GM19463 (cell line): ENCODE data around the gene MCMBP.
"Not testable (repeated sequence)": the region's sequence is repeated elsewhere in the genome, so short reads cannot be mapped to it uniquely, and the experiment has no call there.

Experiments
- ATAC-seq: cut with Tn5 transposase; IDR thresholded peaks from one replicate; pipeline ENCODE4 v1.9.1; 2021; ENCODE audit warnings: mild to moderate bottlenecking, moderate library complexity; ENCODE audit not compliant: unreplicated experiment

MCMBP gene

DNA sequence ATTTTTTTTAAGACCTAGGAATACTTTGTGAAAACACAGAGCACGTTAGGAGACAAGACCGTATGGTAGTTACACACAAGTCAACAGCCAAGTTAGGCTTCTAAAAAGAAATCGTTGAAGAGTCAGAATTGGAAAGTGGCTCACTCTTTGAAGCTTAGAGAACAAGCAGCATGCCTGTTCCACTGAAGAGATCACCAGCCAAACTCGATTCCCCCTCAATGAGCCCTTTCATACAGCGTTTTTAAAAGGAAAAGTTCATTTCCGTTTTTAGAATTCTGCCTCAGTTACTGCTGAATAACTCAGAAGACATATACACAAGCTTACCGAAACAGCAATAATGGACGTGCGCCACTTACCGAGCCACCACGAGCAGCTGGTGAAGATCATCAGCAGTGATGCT lies 41.0 kb downstream of the MCMBP start:
- ATAC-seq: no peak

GRCh38 chr10:119830851-119831250 lies 41.8 kb downstream of the MCMBP start:
- ATAC-seq: no peak

DNA sequence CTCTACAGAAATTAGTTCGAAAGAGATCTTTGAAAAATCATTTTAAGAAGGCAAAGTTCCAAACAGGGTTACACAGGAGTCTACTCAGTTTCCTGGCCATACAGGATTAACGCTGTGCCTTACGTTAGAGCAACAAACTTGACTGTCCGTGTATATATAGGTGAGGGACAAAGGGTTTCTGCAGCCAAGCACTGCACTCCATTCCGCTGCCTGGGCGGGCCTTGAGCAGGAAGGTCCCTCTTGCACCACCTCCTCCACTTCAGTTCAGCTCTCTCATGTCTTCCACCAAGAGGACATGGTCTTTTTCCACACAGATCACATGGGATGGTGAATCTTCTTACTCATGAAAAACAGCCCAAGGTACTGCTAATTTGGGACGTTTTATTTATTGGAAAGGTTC lies 43.2 kb downstream of the MCMBP start:
- no peak for ATAC-seq

DNA sequence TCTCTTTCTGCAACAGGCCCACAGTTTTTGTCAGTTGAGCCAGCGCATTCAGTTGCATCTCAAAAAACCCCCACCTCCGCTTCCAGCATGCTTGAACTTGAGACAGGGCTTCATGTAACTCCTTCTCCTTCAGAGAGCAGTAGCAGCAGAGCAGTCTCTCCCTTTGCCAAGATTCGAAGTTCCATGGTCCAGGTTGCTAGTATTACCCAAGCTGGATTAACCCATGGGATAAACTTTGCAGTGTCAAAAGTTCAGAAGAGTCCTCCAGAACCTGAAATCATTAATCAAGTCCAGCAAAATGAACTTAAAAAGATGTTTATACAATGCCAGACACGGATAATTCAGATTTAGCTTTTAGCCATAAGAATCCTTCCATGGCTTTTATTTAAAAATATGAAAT lies 45.2 kb downstream of the MCMBP start:
- ATAC-seq: no peak

GRCh38 chr10:119826771-119827170 lies 45.9 kb downstream of the MCMBP start:
- ATAC-seq: no peak

GRCh38 chr10:119824299-119824698 lies 48.3 kb downstream of the MCMBP start:
- no peak for ATAC-seq

DNA sequence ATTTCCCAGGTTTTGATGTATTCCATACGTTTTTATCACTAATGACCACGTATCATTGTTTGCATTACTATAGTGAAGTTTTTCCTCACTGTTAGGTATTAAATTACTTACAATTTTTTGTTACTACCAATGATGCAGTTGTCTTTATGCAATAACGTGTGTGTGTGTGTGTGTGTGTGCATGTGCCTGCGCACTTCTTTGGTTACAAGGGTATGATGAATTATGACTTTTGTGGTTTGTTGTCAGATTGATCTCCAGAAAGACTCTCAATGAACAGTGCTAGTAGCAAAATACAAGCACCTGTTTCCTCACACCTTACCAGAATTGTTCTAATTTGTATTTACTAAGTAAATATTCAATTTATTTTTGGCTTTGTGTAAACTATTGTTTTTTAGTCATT lies 51.5 kb downstream of the MCMBP start:
- ATAC-seq: no peak

GRCh38 chr10:119818889-119819270 lies 53.8 kb downstream of the MCMBP start:
- no peak for ATAC-seq

GRCh38 chr10:119817991-119818888 lies 54.4 kb downstream of the MCMBP start:
- no peak for ATAC-seq

- no peak for ATAC-seq
Observed at GRCh38 chr10:119815671-119816070, 57.0 kb downstream of the MCMBP start.

GRCh38 chr10:119812684-119813083 lies 60.0 kb downstream of the MCMBP start:
- no peak for ATAC-seq

DNA sequence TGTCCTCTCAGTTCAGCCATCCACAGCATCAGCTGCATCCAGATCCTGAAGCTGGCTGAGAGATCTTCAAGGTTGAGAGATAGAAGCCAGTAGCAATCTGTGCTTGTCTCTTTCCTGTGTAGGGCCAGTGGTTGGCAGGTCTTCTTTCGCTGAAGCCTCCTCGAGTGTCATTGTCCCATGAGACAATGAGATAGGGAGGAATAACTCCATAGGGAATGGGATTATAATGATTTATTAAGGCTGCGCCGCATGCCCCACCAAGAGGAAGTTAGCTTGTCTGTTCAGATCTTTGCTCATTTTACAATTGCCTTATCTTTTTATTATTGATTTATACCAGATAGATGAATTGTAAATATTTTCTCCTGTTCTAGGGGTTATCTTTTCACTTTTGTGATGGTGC lies 61.5 kb downstream of the MCMBP start:
- no peak for ATAC-seq

DNA sequence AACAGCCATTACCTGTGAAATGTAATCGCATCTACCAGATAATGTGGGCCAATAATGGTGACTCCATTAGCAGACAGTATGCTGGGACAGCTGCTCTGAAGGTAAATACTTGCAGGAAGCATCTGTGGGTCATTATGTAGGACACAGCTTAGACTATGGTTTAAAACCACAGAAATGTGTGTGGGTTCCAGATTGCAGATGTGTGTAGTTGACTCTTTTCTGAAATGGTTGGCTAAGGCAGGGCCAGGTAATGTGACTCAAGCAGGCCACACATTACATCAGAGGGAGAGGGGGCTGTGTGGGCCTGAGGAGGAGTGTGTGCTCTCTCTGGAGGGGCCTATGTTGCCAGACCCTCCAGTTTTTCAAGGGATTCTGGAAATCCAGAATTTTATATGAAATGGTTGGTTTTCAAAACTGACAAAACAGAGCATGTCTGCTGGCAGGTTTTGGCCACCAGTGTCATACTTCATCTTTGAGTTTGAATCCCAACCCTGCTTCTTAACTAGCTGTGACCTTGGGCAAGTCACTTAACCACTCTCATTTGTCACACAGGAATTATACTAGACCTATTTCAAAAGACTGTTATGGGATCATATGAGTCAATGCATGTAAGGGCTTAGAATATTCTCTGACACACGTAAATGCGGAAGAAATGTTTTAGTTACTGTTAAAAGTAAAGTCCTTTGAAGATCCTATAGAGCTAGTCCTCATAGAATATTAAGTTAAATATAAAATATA lies 64.5 kb downstream of the MCMBP start:
- ATAC-seq: no peak

GRCh38 chr10:119806334-119807130 lies 66.1 kb downstream of the MCMBP start:
- no peak for ATAC-seq

- ATAC-seq: no peak
Observed at GRCh38 chr10:119805702-119806230, 66.9 kb downstream of the MCMBP start.

- ATAC-seq: no peak
Observed at GRCh38 chr10:119803264-119803663, 69.4 kb downstream of the MCMBP start.

- ATAC-seq: no peak
Observed at GRCh38 chr10:119801998-119802538, 70.6 kb downstream of the MCMBP start.

DNA sequence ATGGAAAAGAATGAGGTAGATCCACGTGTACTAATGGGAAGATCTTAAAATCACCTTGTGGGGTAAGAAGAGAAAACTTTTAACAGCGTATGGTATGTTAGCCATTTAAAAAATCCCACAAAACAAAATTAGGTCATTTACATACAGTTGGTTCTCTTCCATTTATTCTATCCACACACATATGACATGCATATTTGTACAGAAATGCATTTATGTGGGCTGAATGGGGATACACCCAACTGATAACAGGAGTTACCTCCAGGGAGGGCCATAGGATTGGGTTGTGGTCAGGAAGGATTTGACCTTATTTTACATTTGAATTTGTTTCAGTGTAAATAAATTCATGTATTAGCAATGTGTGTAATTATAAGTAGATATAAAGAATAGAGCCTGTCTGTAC lies 71.5 kb downstream of the MCMBP start:
- ATAC-seq: no peak

DNA sequence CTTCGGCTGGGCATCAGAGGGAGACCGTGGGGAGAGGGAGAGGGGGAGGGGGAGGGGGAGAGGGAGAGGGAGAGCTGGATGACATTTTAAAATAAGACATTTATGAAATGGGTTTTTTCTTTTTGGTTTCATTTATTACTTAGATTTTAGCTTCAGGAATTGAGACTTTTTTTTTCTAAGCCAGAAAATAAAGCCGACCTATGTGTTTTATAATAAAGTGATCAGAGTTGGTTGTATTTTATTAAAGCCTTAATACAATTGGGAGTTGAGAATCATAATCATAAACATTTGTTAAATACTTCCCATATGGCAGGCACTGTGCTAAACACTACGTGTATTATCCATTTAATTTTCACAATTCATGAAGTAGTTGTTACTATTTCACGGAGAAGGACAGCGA lies 76.6 kb downstream of the MCMBP start:
- ATAC-seq: no peak

- not testable (repeated sequence) for ATAC-seq
Observed at GRCh38 chr10:119795101-119795500, 77.5 kb downstream of the MCMBP start.
